ENCODE measurements around the gene A4GNT.

DNA sequence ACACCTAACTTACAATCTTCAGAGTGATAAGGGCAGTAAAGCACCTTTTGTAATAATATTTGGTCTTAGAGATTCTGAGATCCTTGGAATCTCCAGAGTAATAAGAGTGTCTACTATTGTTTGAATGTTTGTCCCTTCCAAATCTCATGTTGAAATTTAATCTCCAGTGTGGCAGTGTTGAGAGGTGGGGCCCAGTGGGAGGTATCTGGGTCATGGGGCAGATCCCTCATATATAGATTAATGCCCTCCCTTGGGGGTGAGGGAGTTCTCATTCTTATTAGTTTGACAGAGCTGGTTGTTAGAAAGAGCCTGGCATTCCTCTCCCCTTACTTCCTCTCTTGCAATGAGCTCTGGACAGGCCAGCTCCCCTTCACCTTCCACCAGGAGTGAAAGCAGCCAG, 32.8 kb downstream of the A4GNT start:
- TF ChIP-seq POLR2A (IDR thresholded peaks at IDR 0.05) (no peak), EP300 (IDR thresholded peaks at IDR 0.05; ENCODE audit: low read depth) (no peak)
